Central memory CD4-positive, alpha-beta T cell (primary cell): ENCODE results near the gene PCDH12.

Experiments
- DNase-seq: peaks from one replicate; pipeline ENCODE4 v3.0.0; 2022

PCDH12 gene

GRCh38 chr5:141966275-141966962 is 8.4 kb upstream of the PCDH12 start:
- no peak for DNase-seq

DNA sequence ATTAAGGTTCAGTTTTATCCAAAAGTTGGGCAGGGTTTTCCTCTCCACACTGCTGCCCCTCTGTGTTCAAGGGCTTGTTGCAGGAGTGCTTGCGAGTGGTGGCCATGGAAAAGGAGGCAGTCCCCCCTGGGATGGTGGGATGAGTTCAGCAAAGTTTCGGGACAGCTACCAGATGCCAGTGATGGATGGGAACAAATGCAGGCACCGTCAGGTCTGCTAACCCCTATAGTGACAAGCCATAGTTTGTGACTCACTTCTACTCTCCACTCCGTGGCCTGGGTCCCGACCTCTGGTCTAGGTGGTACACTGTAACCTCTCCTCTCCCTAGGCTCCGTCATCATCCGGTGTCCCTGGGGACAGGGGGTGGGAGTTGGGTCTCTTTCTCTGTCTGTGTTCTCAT is 7.1 kb upstream of the PCDH12 start:
- DNase-seq: no peak

DNA sequence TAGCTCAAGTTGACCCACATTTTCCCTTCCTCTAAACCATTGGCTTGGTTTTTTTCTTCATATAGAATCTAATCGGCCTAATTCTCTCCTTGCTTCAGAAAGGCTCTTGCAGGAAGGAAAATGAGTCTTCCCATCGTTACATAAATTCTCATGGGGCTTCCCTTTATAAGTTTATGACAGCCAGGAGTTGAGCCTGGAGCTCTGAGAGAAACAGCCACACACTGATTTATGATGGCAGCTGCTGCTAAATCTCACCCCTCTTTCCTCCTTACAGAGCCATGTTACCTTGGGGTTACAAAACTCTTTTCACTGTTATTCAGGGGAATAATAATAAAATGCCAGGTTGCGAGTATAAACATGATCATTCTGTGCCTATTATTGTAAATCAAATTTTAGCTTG is 5.7 kb upstream of the PCDH12 start:
- no peak for DNase-seq

DNA sequence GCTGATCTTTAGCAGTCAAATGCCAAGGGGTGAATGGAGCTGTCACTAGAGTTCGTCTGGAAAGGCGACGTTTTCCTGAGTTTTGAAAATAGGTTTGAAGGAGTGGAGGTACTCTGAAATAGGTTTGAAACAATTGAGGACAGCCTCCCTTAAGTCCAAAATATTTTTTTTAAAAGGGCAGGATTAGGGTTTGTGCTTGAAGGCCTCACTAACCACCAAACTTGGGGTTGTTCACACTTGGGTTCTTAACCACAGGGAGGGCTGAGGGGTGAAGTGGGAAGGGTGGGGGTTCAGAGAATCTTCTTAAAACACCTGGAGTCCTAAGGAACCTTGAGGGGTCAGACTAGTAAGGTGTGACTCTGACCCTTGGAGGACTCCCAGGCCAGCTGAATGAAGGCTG is 3.5 kb upstream of the PCDH12 start:
- DNase-seq: no peak

GRCh38 chr5:141960449-141961323 is 2.7 kb upstream of the PCDH12 start:
- peak; percentile 85 for DNase-seq

DNA sequence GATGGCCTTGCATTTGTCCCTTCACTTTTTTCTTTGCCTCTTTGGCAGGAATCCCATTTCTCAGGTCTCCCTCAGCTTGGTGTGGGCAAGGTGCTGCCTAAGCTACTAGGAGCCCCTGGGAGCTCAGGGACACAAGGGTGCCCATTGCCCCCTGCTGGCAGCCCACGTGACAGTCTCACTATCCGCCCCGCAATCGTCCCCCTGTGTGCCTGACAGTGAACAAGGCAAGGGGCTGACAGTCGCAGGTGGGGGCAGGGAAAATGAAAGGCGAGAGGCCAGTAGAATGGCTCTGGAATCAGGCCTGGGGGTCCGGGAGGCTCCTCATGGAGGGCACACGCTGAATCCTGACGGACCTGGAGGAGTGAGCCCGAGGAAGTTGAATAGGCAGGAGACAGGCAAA is 2.0 kb upstream of the PCDH12 start:
- no peak for DNase-seq

GRCh38 chr5:141958546-141959172 is 657 bp upstream of the PCDH12 start:
- no peak for DNase-seq

- DNase-seq: no peak
These were observed 520 bp downstream of the PCDH12 start for GRCh38 chr5:141957367-141957996.

GRCh38 chr5:141954194-141954593 is 3.8 kb downstream of the PCDH12 start:
- no peak for DNase-seq

GRCh38 chr5:141952020-141952419 is 6.0 kb downstream of the PCDH12 start:
- DNase-seq: no peak

DNA sequence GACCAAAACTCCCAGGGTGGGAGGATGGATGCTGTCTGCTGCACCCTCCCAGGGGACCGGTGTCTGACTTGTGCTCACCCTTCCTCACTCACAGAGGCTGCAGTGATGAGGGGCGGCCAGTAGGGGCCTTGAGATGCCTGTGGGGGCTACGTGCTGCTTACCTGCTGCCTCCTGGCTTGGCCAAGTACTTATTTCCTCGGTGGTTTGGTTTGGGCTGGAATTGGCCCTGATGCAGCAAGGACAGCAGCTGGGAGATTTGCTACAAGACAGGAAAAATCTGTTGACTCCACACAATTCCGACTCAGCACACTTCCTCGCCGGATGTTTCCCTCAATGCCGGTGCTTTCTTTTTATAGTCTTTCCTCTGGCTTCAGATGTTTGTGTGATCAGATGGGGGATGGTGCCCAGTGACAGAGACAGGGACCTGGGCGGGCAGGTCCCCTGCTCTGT is 6.6 kb downstream of the PCDH12 start:
- DNase-seq: no peak

GRCh38 chr5:141950207-141951005 is 7.6 kb downstream of the PCDH12 start:
- DNase-seq: no peak

DNA sequence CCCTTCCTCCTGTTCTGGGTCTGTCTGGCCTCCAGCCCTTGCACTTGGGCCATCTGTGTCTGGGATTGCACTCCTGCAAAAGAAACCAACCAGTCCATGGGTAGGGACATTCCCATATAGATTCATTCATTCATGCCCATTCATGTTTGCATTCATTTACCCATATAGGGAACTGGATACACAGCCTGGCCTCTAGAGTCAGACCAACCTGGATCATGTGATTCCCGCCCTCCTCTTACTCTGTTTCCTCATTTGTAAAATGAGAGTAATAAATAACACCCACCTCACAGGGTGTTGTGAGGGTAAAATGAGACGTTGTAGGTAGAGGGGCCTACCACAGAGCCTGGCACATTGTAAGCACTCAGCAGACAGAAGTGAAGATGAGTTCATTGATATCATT is 8.5 kb downstream of the PCDH12 start:
- no peak for DNase-seq

- no peak for DNase-seq
These were observed 9.2 kb downstream of the PCDH12 start for GRCh38 chr5:141948812-141949211.

DNA sequence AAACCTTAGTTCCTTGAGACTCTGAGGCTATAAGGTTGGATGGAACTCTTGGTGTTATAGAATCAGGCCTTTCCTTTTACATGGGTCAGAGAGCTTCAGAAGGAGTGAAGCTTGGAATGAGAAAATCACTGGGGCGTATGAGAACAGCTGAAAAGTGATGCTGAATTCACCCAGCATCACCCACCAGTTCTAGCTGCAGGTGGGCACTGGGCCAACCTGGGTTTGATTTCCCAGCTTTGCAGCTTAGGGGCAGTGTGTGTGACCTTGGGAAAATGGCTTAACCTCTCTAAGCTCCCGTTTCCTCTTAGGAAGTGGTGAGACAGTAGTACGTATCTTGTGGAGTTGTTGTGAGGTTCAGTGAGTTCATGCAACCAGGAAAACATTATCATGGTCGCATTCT is 10.7 kb downstream of the PCDH12 start:
- no peak for DNase-seq

DNA sequence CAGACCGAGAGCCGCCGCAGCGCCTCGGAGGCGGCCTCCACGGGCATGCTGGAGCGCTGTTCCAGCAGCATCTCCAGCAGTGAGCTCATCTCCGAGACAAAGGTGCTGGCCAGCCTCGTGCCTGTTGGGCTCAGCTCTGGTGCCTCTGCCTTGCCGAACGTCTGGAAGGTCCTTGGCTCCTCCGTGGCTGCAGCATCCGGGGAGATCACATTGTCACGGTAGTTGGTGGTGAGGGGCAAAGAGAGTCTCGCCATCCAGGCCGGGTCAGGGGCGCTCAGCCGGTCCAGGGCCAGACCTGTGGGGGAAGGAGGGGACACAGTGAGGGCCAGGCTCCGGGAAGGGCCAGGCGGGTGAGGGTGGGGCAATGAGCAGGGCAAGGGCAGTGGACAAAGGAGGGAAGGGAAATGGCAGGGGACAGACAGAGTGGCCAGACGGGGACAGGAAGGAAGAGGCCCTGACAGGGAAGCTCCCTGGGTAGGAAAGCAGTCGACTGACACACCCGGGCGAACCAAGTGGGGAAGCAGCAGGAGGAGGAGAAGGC is 12.4 kb downstream of the PCDH12 start:
- no peak for DNase-seq

DNA sequence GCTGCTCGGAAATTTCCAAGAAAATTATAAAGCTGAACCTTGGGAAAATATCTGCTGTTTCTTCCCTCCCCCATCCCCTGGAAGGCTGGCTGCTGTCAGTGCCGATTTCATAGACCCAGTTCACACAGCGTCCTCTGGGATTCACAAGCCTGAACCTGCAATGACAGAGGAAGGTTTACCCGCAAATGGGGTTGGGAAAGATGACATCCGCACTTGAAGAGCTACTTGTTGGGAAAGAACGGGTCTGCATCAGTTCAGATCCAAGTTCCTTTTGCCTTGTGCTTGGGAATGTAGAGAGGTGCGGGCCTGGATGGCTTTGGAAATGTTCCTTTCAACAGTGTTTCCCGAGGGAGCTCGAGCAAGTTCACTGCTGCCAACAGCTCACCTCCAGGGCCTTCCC is 13.9 kb downstream of the PCDH12 start:
- DNase-seq: no peak

- no peak for DNase-seq
These were observed 15.7 kb downstream of the PCDH12 start for GRCh38 chr5:141942185-141942857.

- DNase-seq: no peak
These were observed 16.2 kb downstream of the PCDH12 start for GRCh38 chr5:141941779-141942178.

DNA sequence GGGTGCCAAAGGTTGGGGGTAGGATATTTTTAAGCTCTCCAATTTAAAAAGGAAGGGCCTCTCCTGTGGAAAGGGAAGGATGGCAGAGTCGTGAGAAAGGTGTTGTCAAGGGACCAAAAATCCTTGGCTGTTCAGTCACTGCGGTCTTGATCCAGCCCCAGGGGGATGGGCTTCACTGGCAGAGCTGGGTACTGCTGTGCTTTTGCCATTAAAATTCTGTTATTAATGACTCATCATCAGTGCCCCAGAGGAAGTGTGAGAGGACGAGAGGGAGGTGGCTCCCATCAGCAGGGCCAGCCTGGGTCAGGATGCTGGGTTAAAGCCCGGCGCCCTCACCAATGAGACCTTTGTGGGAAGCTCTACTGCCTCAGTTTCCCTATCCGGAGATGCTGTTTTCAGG is 16.7 kb downstream of the PCDH12 start:
- no peak for DNase-seq

GRCh38 chr5:141940695-141941271 is 17.2 kb downstream of the PCDH12 start:
- no peak for DNase-seq
